ENCODE results near the gene OR5D18.

Gene OR5D18

DNA sequence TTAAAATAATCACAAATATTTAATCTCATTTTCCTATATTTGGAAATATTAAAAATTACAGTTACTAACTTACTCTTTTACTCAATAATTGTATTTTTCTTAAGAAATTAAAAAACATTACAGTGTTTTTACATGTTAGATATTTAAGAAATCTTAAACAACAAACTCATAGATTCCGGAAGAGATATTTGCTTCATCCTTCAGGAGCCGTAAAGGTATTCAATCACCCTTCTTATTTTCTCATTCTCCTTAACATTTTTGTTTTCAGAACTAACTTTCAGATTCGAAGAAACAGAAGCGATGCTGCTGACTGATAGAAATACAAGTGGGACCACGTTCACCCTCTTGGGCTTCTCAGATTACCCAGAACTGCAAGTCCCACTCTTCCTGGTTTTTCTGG lies at the start of gene OR5D18:
OR5D18 (plus strand) TSS at position 301 of the 400 bp plus-strand sequence; CDS start at position 301, 0 bp downstream.
- no peak for DNase-seq (ENCODE audit: low read depth, low spot score)
- H3K4me3 ChIP-seq (ENCODE audit: low read depth, low read length) = no peak within 1 kb of the TSS
- POLR2A ChIA-PET = no interaction called here
- CTCF ChIA-PET = no interaction called here
- TF ChIP-seq, protein P1, sequence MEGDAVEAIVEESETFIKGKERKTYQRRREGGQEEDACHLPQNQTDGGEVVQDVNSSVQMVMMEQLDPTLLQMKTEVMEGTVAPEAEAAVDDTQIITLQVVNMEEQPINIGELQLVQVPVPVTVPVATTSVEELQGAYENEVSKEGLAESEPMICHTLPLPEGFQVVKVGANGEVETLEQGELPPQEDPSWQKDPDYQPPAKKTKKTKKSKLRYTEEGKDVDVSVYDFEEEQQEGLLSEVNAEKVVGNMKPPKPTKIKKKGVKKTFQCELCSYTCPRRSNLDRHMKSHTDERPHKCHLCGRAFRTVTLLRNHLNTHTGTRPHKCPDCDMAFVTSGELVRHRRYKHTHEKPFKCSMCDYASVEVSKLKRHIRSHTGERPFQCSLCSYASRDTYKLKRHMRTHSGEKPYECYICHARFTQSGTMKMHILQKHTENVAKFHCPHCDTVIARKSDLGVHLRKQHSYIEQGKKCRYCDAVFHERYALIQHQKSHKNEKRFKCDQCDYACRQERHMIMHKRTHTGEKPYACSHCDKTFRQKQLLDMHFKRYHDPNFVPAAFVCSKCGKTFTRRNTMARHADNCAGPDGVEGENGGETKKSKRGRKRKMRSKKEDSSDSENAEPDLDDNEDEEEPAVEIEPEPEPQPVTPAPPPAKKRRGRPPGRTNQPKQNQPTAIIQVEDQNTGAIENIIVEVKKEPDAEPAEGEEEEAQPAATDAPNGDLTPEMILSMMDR (IDR thresholded peaks at IDR 0.05; ENCODE audit: insufficient read depth, low read length, missing control alignments) = no peak

DNA sequence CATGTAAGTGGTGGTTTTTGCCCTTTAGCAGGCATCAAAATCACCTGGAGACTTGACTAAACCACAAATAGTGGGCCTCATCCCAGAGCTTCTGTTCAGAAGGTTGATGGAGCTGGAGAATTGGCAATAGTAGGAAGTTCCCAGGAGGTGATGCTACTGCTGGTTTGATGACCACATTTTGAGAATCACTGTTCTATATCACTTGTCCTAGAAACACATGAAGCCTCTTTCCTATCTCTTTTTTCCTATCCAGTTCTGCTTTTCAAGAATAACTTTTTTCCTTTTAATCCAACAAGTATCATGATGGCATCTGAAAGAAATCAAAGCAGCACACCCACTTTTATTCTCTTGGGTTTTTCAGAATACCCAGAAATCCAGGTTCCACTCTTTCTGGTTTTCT lies 46.3 kb upstream of the OR5D18 start, which contains the start of gene OR5D13:
OR5D13 (plus strand) TSS at position 301 of the 400 bp plus-strand sequence; CDS start at position 301, 0 bp downstream.
- no peak within 1 kb of the TSS for H3K4me3 ChIP-seq (ENCODE audit: low read depth, low read length)
- ChIA-PET POLR2A (no interaction called here), CTCF (no interaction called here)
- no peak for DNase-seq (ENCODE audit: low read depth, low spot score)
- TF ChIP-seq, protein P1 (IDR thresholded peaks at IDR 0.05; ENCODE audit: insufficient read depth, low read length, missing control alignments) = no peak

DNA sequence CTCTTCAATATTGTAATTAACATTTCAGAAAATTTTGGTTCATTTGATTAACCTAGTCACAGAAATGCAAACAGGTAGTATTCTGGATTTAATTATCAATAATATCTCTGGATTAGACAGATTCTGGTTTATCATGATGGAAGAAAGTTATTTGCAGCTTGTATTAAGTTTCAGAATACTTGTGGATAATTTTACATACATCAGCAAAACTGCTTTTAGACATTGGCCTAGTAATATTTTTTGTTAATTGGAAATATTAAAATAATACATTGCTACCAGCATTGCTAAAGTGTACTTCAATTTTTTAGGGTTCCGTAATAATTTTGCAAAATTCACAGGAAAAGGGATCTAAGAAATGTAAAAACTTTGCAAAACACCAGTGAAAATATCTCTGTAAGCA lies 27.8 kb upstream of the OR5D18 start:
- POLR2A ChIA-PET = no interaction called here
- no peak for DNase-seq (ENCODE audit: low read depth, low spot score)
- CTCF ChIA-PET = no interaction called here
- TF ChIP-seq, protein P1 (IDR thresholded peaks at IDR 0.05; ENCODE audit: insufficient read depth, low read length, missing control alignments) = no peak
- H3K4me3 ChIP-seq (ENCODE audit: low read depth, low read length) = no peak overlapping the region

DNA sequence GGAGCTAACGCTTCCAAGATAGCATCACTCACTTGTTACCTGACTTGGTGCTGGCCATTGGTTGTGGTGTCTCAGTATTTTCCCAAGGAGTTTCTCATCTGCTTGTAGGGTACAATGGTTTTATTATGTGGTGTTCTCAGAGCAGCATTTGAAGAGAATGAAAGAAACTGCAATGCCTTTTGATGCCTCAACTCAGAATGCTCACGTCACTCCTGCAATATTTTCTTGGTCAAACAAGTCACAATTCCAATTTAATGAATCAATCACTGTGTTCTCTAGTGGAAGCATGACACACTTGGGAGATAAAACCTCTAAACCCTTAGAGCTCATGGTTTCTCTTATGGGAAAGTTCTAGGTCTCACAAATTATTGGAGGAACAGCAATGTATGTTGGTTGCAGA lies 26.1 kb upstream of the OR5D18 start:
- POLR2A ChIA-PET = no interaction called here
- CTCF ChIA-PET = no interaction called here
- DNase-seq (ENCODE audit: low read depth, low spot score) = no peak
- H3K4me3 ChIP-seq (ENCODE audit: low read depth, low read length) = no peak overlapping the region
- TF ChIP-seq, protein P1 (IDR thresholded peaks at IDR 0.05; ENCODE audit: insufficient read depth, low read length, missing control alignments) = no peak

DNA sequence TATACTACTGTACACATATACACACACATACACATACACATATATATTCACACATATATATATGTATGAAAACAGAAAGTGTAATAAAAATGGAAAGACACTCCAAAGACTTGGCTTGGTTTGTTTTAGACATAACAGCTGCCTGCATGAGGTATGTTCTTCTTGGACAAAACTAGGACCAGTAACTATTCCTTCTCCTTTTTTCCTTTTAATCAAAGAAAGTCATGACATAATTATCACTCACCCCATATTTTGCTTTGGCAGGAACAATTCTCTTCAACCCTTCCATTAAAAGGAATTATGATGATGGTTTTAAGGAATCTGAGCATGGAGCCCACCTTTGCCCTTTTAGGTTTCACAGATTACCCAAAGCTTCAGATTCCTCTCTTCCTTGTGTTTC lies 24.2 kb upstream of the OR5D18 start, which contains the start of gene OR5D14:
OR5D14 (plus strand) TSS at position 301 of the 400 bp plus-strand sequence; CDS start at position 301, 0 bp downstream.
- TF ChIP-seq, protein P1 (IDR thresholded peaks at IDR 0.05; ENCODE audit: insufficient read depth, low read length, missing control alignments) = no peak
- ChIA-PET CTCF (no interaction called here), POLR2A (no interaction called here)
- no peak within 1 kb of the TSS for H3K4me3 ChIP-seq (ENCODE audit: low read depth, low read length)
- DNase-seq (ENCODE audit: low read depth, low spot score) = no peak

DNA sequence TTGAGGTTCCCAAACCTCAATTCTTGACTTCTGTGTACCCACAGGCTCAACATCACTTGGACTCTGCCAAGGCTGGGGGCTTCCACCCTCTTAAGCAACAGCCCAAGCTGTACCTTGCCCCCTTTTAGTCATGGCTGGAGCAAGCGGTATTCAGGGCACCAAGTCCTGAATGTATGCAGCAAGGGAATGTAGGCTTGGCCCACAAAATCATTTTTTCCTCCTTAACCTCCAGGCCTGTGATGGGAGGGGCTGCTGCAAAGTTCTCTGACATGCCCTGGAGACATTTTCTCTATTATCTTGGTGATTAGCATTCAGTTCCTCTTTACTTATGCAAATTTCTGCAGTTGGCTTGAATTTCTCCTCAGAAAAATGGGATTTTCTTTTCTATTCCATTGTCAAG lies 13.2 kb upstream of the OR5D18 start:
- no peak overlapping the region for H3K4me3 ChIP-seq (ENCODE audit: low read depth, low read length)
- no peak for DNase-seq (ENCODE audit: low read depth, low spot score)
- CTCF ChIA-PET = no interaction called here
- TF ChIP-seq, protein P1 (IDR thresholded peaks at IDR 0.05; ENCODE audit: insufficient read depth, low read length, missing control alignments) = no peak
- POLR2A ChIA-PET = no interaction called here

Measured in AG04449 (cell line).